ENCODE measurements around the gene HDAC4. TPM values are rescaled to one million over a fixed set of nuclear protein-coding genes. Genes with fewer than 3 reads are reported as not detected.

HDAC4 gene
- total and polyA plus RNA-seq, 9 donors, result 10.1 to 17.6 (median 13.3) TPM

- Histone ChIP-seq H3K27me3 (ENCODE audit: control insufficient read depth, insufficient read depth, low read length) (no peaks in the 10 kb centered on the region), H3K9me3 (replicated peaks; ENCODE audit: control insufficient read depth, low read depth, low read length) (no peaks in the 10 kb centered on the region), H3K4me3 (ENCODE audit: low read length) (no peak overlapping the region), H3K4me1 (ENCODE audit: control insufficient read depth, insufficient read depth, low read length) (no peaks in the 10 kb centered on the region), H3K36me3 (ENCODE audit: control insufficient read depth, insufficient read depth, low read length) (peaks cover 75% of the 10 kb centered on the region), H3K27ac (ENCODE audit: low read length) (no peak overlapping the region)
- WGBS (ENCODE audit: insufficient coverage), result 81% methylated on average over 25 of the region's 26 CpGs
- DNase-seq, result no peak
These were observed 263.5 kb downstream of the HDAC4 start for GRCh38 chr2:239137165-239137897.

- H3K27ac ChIP-seq (ENCODE audit: low read length), result no peak overlapping the region
- H3K36me3 ChIP-seq (ENCODE audit: control insufficient read depth, insufficient read depth, low read length), result peaks cover 74% of the 10 kb centered on the region
- no peaks in the 10 kb centered on the region for H3K4me1 ChIP-seq (ENCODE audit: control insufficient read depth, insufficient read depth, low read length)
- H3K27me3 ChIP-seq (ENCODE audit: control insufficient read depth, insufficient read depth, low read length), result no peaks in the 10 kb centered on the region
- WGBS (ENCODE audit: insufficient coverage), result 50% methylated on average over 1 of the region's 6 CpGs
- H3K9me3 ChIP-seq (replicated peaks; ENCODE audit: control insufficient read depth, low read depth, low read length), result no peaks in the 10 kb centered on the region
- H3K4me3 ChIP-seq (ENCODE audit: low read length), result no peak overlapping the region
- no peak for DNase-seq
These were observed 264.1 kb downstream of the HDAC4 start for GRCh38 chr2:239136762-239137161.

GRCh38 chr2:239136203-239136602 lies 264.6 kb downstream of the HDAC4 start:
- 83% methylated on average over 2 of the region's 3 CpGs for WGBS (ENCODE audit: insufficient coverage)
- H3K27ac ChIP-seq (ENCODE audit: low read length), result no peak overlapping the region

GRCh38 chr2:239135531-239135930 lies 265.3 kb downstream of the HDAC4 start:
- no peak overlapping the region for H3K27ac ChIP-seq (ENCODE audit: low read length)
- no peak overlapping the region for H3K4me3 ChIP-seq (ENCODE audit: low read length)
- WGBS (ENCODE audit: insufficient coverage), result 95% methylated on average over 5 of the region's 10 CpGs
- H3K27me3 ChIP-seq (ENCODE audit: control insufficient read depth, insufficient read depth, low read length), result no peaks in the 10 kb centered on the region
- H3K9me3 ChIP-seq (replicated peaks; ENCODE audit: control insufficient read depth, low read depth, low read length), result no peaks in the 10 kb centered on the region
- DNase-seq, result no peak
- no peaks in the 10 kb centered on the region for H3K4me1 ChIP-seq (ENCODE audit: control insufficient read depth, insufficient read depth, low read length)
- peaks cover 76% of the 10 kb centered on the region for H3K36me3 ChIP-seq (ENCODE audit: control insufficient read depth, insufficient read depth, low read length)

More at GRCh38 chr2:239136203-239136602, 264.6 kb downstream of the HDAC4 start:
- no peak for DNase-seq
- H3K9me3 ChIP-seq (replicated peaks; ENCODE audit: control insufficient read depth, low read depth, low read length), result no peaks in the 10 kb centered on the region
- no peaks in the 10 kb centered on the region for H3K27me3 ChIP-seq (ENCODE audit: control insufficient read depth, insufficient read depth, low read length)
- peaks cover 76% of the 10 kb centered on the region for H3K36me3 ChIP-seq (ENCODE audit: control insufficient read depth, insufficient read depth, low read length)
- no peaks in the 10 kb centered on the region for H3K4me1 ChIP-seq (ENCODE audit: control insufficient read depth, insufficient read depth, low read length)
- H3K4me3 ChIP-seq (ENCODE audit: low read length), result no peak overlapping the region

- no peaks in the 10 kb centered on the region for H3K4me1 ChIP-seq (ENCODE audit: control insufficient read depth, insufficient read depth, low read length)
- 95% methylated on average over 15 of the region's 28 CpGs for WGBS (ENCODE audit: insufficient coverage)
- H3K4me3 ChIP-seq (ENCODE audit: low read length), result no peak overlapping the region
- peaks cover 80% of the 10 kb centered on the region for H3K36me3 ChIP-seq (ENCODE audit: control insufficient read depth, insufficient read depth, low read length)
- no peaks in the 10 kb centered on the region for H3K27me3 ChIP-seq (ENCODE audit: control insufficient read depth, insufficient read depth, low read length)
- no peak overlapping the region for H3K27ac ChIP-seq (ENCODE audit: low read length)
- no peaks in the 10 kb centered on the region for H3K9me3 ChIP-seq (replicated peaks; ENCODE audit: control insufficient read depth, low read depth, low read length)
- no peak for DNase-seq
These were observed 266.8 kb downstream of the HDAC4 start for GRCh38 chr2:239133945-239134570.

- H3K4me1 ChIP-seq (ENCODE audit: control insufficient read depth, insufficient read depth, low read length), result no peaks in the 10 kb centered on the region
- no peaks in the 10 kb centered on the region for H3K27me3 ChIP-seq (ENCODE audit: control insufficient read depth, insufficient read depth, low read length)
- H3K9me3 ChIP-seq (replicated peaks; ENCODE audit: control insufficient read depth, low read depth, low read length), result no peaks in the 10 kb centered on the region
- peaks cover 81% of the 10 kb centered on the region for H3K36me3 ChIP-seq (ENCODE audit: control insufficient read depth, insufficient read depth, low read length)
- DNase-seq, result no peak
- H3K27ac ChIP-seq (ENCODE audit: low read length), result no peak overlapping the region
- WGBS (ENCODE audit: insufficient coverage), result 92% methylated on average over 11 of the region's 12 CpGs
- no peak overlapping the region for H3K4me3 ChIP-seq (ENCODE audit: low read length)
These were observed 268.0 kb downstream of the HDAC4 start for GRCh38 chr2:239132786-239133185.

GRCh38 chr2:239132156-239132709 lies 268.6 kb downstream of the HDAC4 start:
- no peaks in the 10 kb centered on the region for H3K9me3 ChIP-seq (replicated peaks; ENCODE audit: control insufficient read depth, low read depth, low read length)
- H3K36me3 ChIP-seq (ENCODE audit: control insufficient read depth, insufficient read depth, low read length), result peaks cover 82% of the 10 kb centered on the region
- H3K4me1 ChIP-seq (ENCODE audit: control insufficient read depth, insufficient read depth, low read length), result no peaks in the 10 kb centered on the region
- no peak overlapping the region for H3K27ac ChIP-seq (ENCODE audit: low read length)
- DNase-seq, result no peak
- no peaks in the 10 kb centered on the region for H3K27me3 ChIP-seq (ENCODE audit: control insufficient read depth, insufficient read depth, low read length)
- WGBS (ENCODE audit: insufficient coverage), result 87% methylated on average over 15 of the region's 17 CpGs
- H3K4me3 ChIP-seq (ENCODE audit: low read length), result no peak overlapping the region

- H3K27ac ChIP-seq (ENCODE audit: low read length), result no peak overlapping the region
- H3K4me3 ChIP-seq (ENCODE audit: low read length), result no peak overlapping the region
- H3K27me3 ChIP-seq (ENCODE audit: control insufficient read depth, insufficient read depth, low read length), result no peaks in the 10 kb centered on the region
- 86% methylated on average over 10 of the region's 10 CpGs for WGBS (ENCODE audit: insufficient coverage)
- no peak for DNase-seq
- H3K36me3 ChIP-seq (ENCODE audit: control insufficient read depth, insufficient read depth, low read length), result peaks cover 82% of the 10 kb centered on the region
- H3K9me3 ChIP-seq (replicated peaks; ENCODE audit: control insufficient read depth, low read depth, low read length), result no peaks in the 10 kb centered on the region
- H3K4me1 ChIP-seq (ENCODE audit: control insufficient read depth, insufficient read depth, low read length), result no peaks in the 10 kb centered on the region
These were observed 269.3 kb downstream of the HDAC4 start for GRCh38 chr2:239131521-239131920.

- Histone ChIP-seq H3K4me1 (ENCODE audit: control insufficient read depth, insufficient read depth, low read length) (no peaks in the 10 kb centered on the region), H3K9me3 (replicated peaks; ENCODE audit: control insufficient read depth, low read depth, low read length) (no peaks in the 10 kb centered on the region), H3K36me3 (ENCODE audit: control insufficient read depth, insufficient read depth, low read length) (peaks cover 82% of the 10 kb centered on the region), H3K27me3 (ENCODE audit: control insufficient read depth, insufficient read depth, low read length) (no peaks in the 10 kb centered on the region), H3K4me3 (ENCODE audit: low read length) (no peak overlapping the region), H3K27ac (ENCODE audit: low read length) (no peak overlapping the region)
- 93% methylated on average over 14 of the region's 16 CpGs for WGBS (ENCODE audit: insufficient coverage)
- no peak for DNase-seq
These were observed 270.0 kb downstream of the HDAC4 start for GRCh38 chr2:239130786-239131325.

- no peaks in the 10 kb centered on the region for H3K4me1 ChIP-seq (ENCODE audit: control insufficient read depth, insufficient read depth, low read length)
- H3K27ac ChIP-seq (ENCODE audit: low read length), result no peak overlapping the region
- no peaks in the 10 kb centered on the region for H3K27me3 ChIP-seq (ENCODE audit: control insufficient read depth, insufficient read depth, low read length)
- H3K4me3 ChIP-seq (ENCODE audit: low read length), result no peak overlapping the region
- H3K9me3 ChIP-seq (replicated peaks; ENCODE audit: control insufficient read depth, low read depth, low read length), result no peaks in the 10 kb centered on the region
- DNase-seq, result no peak
- peaks cover 85% of the 10 kb centered on the region for H3K36me3 ChIP-seq (ENCODE audit: control insufficient read depth, insufficient read depth, low read length)
- WGBS (ENCODE audit: insufficient coverage), result 86% methylated on average over 9 of the region's 9 CpGs
These were observed 270.8 kb downstream of the HDAC4 start for GRCh38 chr2:239130041-239130440.

Measured in muscle of leg (tissue), 11 donors.